Chondrocyte (in vitro differentiated cells): Measurements from ENCODE around the gene ARHGEF10L. TPM values are rescaled to one million over a fixed set of nuclear protein-coding genes. Genes with fewer than 3 reads are reported as not detected.
A peak's percentile ranks its signal among the peaks of the same experiment; 100 is the strongest.

ENCODE experiments used
- DNase-seq: peaks from one replicate; pipeline ENCODE4 v3.0.0; 2021; ENCODE audit warnings: mixed read lengths, low spot score
- H3K27ac Mint-ChIP-seq: one replicate; pipeline ENCODE4 v1.8.0; 2021; ENCODE audit warnings: mild to moderate bottlenecking, moderate library complexity, mixed read lengths; ENCODE audit not compliant: unreplicated experiment
- H3K27me3 Mint-ChIP-seq: 2 replicates; pipeline ENCODE4 v1.8.0; 2021; ENCODE audit warnings: low read depth, mixed read lengths
- H3K36me3 Mint-ChIP-seq: 2 replicates; pipeline ENCODE4 v1.8.0; 2021; ENCODE audit warnings: low read depth, mixed read lengths
- H3K4me1 Mint-ChIP-seq: 2 replicates; pipeline ENCODE4 v1.8.0; 2021; ENCODE audit warnings: low read depth, mild to moderate bottlenecking, mixed read lengths
- H3K4me3 Mint-ChIP-seq: one replicate; pipeline ENCODE4 v1.8.0; 2021; ENCODE audit warnings: mild to moderate bottlenecking, moderate library complexity, mixed read lengths; ENCODE audit not compliant: unreplicated experiment
- H3K9me3 Mint-ChIP-seq: 2 replicates; pipeline ENCODE4 v1.8.0; 2021; ENCODE audit warnings: low read depth, mixed read lengths
- total RNA-seq: library from RNA; stranded (reverse); gene quantifications from 3 replicates; pipeline ENCODE4 v1.2.1, GENCODE V29; 2021
- TF ChIP-seq, protein P1 (sequence below): fragments of 200-600 bp; sonication (generic); IDR thresholded peaks from 2 replicates; pipeline ENCODE4 v1.5.0; 2021; ENCODE audit warnings: antibody characterized with exemption, mild to moderate bottlenecking, moderate library complexity

ARHGEF10L gene
- total RNA-seq, 1 donor from 2014 or later, result 40.0 TPM

- no peak overlapping the region for H3K27ac Mint-ChIP-seq
- H3K27me3 Mint-ChIP-seq, result no peaks in the 10 kb centered on the region
- TF ChIP-seq, protein P1, sequence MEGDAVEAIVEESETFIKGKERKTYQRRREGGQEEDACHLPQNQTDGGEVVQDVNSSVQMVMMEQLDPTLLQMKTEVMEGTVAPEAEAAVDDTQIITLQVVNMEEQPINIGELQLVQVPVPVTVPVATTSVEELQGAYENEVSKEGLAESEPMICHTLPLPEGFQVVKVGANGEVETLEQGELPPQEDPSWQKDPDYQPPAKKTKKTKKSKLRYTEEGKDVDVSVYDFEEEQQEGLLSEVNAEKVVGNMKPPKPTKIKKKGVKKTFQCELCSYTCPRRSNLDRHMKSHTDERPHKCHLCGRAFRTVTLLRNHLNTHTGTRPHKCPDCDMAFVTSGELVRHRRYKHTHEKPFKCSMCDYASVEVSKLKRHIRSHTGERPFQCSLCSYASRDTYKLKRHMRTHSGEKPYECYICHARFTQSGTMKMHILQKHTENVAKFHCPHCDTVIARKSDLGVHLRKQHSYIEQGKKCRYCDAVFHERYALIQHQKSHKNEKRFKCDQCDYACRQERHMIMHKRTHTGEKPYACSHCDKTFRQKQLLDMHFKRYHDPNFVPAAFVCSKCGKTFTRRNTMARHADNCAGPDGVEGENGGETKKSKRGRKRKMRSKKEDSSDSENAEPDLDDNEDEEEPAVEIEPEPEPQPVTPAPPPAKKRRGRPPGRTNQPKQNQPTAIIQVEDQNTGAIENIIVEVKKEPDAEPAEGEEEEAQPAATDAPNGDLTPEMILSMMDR, result no peak
- no peak for DNase-seq
- peaks cover 7% of the 10 kb centered on the region for H3K36me3 Mint-ChIP-seq
- H3K4me1 Mint-ChIP-seq, result no peaks in the 10 kb centered on the region
- no peaks in the 10 kb centered on the region for H3K9me3 Mint-ChIP-seq
- H3K4me3 Mint-ChIP-seq, result no peak overlapping the region
Measured at GRCh38 chr1:17680308-17680707, 140.8 kb downstream of the ARHGEF10L start.

- Mint-ChIP-seq H3K36me3 (peaks cover 5% of the 10 kb centered on the region), H3K4me1 (peaks cover 7% of the 10 kb centered on the region), H3K9me3 (no peaks in the 10 kb centered on the region), H3K4me3 (no peak overlapping the region), H3K27ac (no peak overlapping the region), H3K27me3 (no peaks in the 10 kb centered on the region)
- TF ChIP-seq, protein P1, result no peak
- DNase-seq, result no peak
Measured at GRCh38 chr1:17682400-17682799, 142.9 kb downstream of the ARHGEF10L start.

GRCh38 chr1:17683598-17683997, 144.1 kb downstream of the ARHGEF10L start:
- H3K36me3 Mint-ChIP-seq, result peaks cover 3% of the 10 kb centered on the region
- no peaks in the 10 kb centered on the region for H3K9me3 Mint-ChIP-seq
- TF ChIP-seq, protein P1, result no peak
- no peak overlapping the region for H3K4me3 Mint-ChIP-seq
- H3K27me3 Mint-ChIP-seq, result no peaks in the 10 kb centered on the region
- H3K27ac Mint-ChIP-seq, result no peak overlapping the region
- H3K4me1 Mint-ChIP-seq, result peaks cover 7% of the 10 kb centered on the region
- no peak for DNase-seq

GRCh38 chr1:17684810-17685209, 145.3 kb downstream of the ARHGEF10L start:
- peaks cover 6% of the 10 kb centered on the region for H3K36me3 Mint-ChIP-seq

GRCh38 chr1:17686258-17686657, 146.8 kb downstream of the ARHGEF10L start:
- peaks cover 9% of the 10 kb centered on the region for H3K36me3 Mint-ChIP-seq
- TF ChIP-seq, protein P1, result no peak
- H3K9me3 Mint-ChIP-seq, result no peaks in the 10 kb centered on the region
- DNase-seq, result no peak
- peaks cover 11% of the 10 kb centered on the region for H3K4me1 Mint-ChIP-seq
- no peak overlapping the region for H3K4me3 Mint-ChIP-seq
- H3K27me3 Mint-ChIP-seq, result no peaks in the 10 kb centered on the region
- H3K27ac Mint-ChIP-seq, result no peak overlapping the region

More at GRCh38 chr1:17684810-17685209, 145.3 kb downstream of the ARHGEF10L start:
- H3K9me3 Mint-ChIP-seq, result no peaks in the 10 kb centered on the region
- H3K4me1 Mint-ChIP-seq, result peaks cover 7% of the 10 kb centered on the region
- no peaks in the 10 kb centered on the region for H3K27me3 Mint-ChIP-seq
- TF ChIP-seq, protein P1, result no peak
- no peak for DNase-seq
- H3K4me3 Mint-ChIP-seq, result no peak overlapping the region
- peak overlapping the region; percentile 27 for H3K27ac Mint-ChIP-seq
